ENCODE results near the gene FEV.

DNA sequence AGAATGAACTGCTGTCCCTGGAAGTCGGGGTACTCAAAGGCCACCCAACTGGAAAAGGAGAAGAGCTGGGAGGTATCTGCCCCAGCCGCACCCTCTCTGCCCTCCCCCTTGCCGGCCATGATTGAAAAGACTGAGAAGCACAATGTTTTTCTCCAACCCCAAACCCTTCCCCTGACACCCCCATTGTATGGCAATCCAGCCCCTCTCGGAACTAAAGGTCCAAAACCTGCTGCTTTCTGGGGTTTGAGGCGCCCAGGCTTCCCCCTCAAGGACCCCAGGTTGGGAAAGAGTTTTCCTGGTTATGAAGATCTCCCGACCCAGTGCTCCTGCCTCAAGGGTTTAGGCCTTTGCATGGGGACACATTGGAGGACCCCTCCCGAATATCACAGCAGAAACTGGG, 7.2 kb upstream of the FEV start:
- TF ChIP-seq, protein P1, sequence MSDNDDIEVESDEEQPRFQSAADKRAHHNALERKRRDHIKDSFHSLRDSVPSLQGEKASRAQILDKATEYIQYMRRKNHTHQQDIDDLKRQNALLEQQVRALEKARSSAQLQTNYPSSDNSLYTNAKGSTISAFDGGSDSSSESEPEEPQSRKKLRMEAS (IDR thresholded peaks at IDR 0.05; ENCODE audit: low read depth, low read length) = no peak
- TF ChIP-seq, protein P2, sequence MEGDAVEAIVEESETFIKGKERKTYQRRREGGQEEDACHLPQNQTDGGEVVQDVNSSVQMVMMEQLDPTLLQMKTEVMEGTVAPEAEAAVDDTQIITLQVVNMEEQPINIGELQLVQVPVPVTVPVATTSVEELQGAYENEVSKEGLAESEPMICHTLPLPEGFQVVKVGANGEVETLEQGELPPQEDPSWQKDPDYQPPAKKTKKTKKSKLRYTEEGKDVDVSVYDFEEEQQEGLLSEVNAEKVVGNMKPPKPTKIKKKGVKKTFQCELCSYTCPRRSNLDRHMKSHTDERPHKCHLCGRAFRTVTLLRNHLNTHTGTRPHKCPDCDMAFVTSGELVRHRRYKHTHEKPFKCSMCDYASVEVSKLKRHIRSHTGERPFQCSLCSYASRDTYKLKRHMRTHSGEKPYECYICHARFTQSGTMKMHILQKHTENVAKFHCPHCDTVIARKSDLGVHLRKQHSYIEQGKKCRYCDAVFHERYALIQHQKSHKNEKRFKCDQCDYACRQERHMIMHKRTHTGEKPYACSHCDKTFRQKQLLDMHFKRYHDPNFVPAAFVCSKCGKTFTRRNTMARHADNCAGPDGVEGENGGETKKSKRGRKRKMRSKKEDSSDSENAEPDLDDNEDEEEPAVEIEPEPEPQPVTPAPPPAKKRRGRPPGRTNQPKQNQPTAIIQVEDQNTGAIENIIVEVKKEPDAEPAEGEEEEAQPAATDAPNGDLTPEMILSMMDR (IDR thresholded peaks at IDR 0.05; ENCODE audit: low read depth, low read length) = no peak
- TF ChIP-seq MYC (IDR thresholded peaks at IDR 0.05; ENCODE audit: low read depth, low read length) = no peak
- no peak for TF ChIP-seq POLR2A (IDR thresholded peaks at IDR 0.05; ENCODE audit: extremely low read depth, insufficient read length)
